GM12892 (cell line): Measurements from ENCODE around the gene NAV2.

Source experiments
- POLR2A ChIP-seq: IDR thresholded peaks from 2 replicates; pipeline ENCODE4 v1.6.1; 2011; ENCODE audit warnings: low read depth, low read length, control low read depth
- POLR2AphosphoS5 ChIP-seq: IDR thresholded peaks from 2 replicates; pipeline ENCODE4 v1.6.1; 2011; ENCODE audit warnings: low read depth, low read length, control low read depth

DNA sequence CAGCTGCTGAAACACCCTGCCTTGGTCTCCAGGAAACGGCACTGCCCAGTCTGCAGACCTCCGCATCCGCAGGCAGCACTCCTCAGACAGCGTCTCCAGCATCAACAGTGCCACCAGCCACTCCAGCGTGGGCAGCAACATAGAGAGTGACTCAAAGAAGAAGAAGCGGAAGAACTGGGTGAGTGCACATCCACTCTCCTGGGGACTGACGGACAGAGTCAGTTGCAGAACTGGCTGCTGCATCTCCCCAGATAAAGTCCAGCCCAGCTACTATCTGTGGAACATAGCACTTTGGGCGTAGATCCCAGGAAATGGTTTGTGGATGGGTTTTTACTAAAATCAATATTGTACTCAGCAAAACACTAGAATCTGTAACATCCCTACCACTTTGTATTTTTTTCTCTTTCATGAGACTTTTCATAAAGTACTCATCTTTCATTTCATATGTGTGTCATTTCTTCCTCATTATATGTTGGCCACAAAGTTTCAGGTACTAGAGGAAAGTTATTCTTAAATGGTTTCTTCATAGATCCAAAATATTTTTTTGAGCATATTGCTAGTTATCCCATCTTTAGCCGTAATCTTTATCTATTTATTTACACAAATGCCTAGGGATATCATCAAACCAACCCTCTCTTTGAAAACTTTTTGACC, 367.5 kb downstream of the NAV2 start:
- TF ChIP-seq POLR2A (no peak), POLR2AphosphoS5 (no peak)
